Fibroblast of pulmonary artery (primary cell): Measurements from ENCODE around the gene RENBP.

Experiments used
- DNase-seq: peaks from one replicate; pipeline ENCODE4 v3.0.0-alpha.2; 2010; ENCODE audit warnings: low read depth
- H3K4me3 ChIP-seq: replicated peaks from 2 replicates; pipeline ENCODE4 v1.5.1; 2011; ENCODE audit warnings: low read depth, mild to moderate bottlenecking, control low read depth, low read length, moderate library complexity
- CTCF ChIP-seq: IDR thresholded peaks from 2 replicates; pipeline ENCODE4 v1.5.1; 2011; ENCODE audit warnings: mild to moderate bottlenecking, control low read depth, low read length, inconsistent platforms; ENCODE audit errors: missing control alignments

The RENBP gene

GRCh38 chrX:153953892-153954557 lies 9.6 kb upstream of the RENBP start:
- no peak overlapping the region for H3K4me3 ChIP-seq
- no peak for DNase-seq
- no peak for TF ChIP-seq CTCF

- H3K4me3 ChIP-seq = no peak overlapping the region
- DNase-seq = peak; percentile 64
- TF ChIP-seq CTCF = peak; percentile 75
Observed at GRCh38 chrX:153953342-153953830, 8.9 kb upstream of the RENBP start.

- no peak overlapping the region for H3K4me3 ChIP-seq
- DNase-seq = no peak
- TF ChIP-seq CTCF = no peak
Observed at GRCh38 chrX:153952373-153953026, 8.1 kb upstream of the RENBP start.

GRCh38 chrX:153951683-153952372 lies 7.4 kb upstream of the RENBP start:
- DNase-seq = no peak
- H3K4me3 ChIP-seq = no peak overlapping the region
- TF ChIP-seq CTCF = no peak

- H3K4me3 ChIP-seq = no peak overlapping the region
- no peak for DNase-seq
- no peak for TF ChIP-seq CTCF
Observed at GRCh38 chrX:153950127-153950526, 5.7 kb upstream of the RENBP start.

- no peak for TF ChIP-seq CTCF
- no peak overlapping the region for H3K4me3 ChIP-seq
- DNase-seq = no peak
Observed at GRCh38 chrX:153948847-153949805, 4.7 kb upstream of the RENBP start.
